Stomach (tissue), 4 donors: Measurements from ENCODE around the gene ZNF821.

Source experiments
- EP300 ChIP-seq: sonication (generic); formaldehyde crosslinking; IDR thresholded peaks from one replicate; pipeline ENCODE4 v1.6.1; 2017; ENCODE audit warnings: antibody characterized with exemption
- POLR2AphosphoS5 ChIP-seq, 3 donors: sonication (generic); formaldehyde crosslinking; IDR thresholded peaks; one replicate each; pipeline ENCODE4 v1.6.1; 2016; ENCODE audit warnings: antibody characterized with exemption in 3 of 3
- TF ChIP-seq, protein P1 (sequence below), 7 experiments: fragments of 450-650 bp in 4 of 7; fragments of 200-600 bp in 3 of 7; sonication (generic) in 3 of 7; IDR thresholded peaks; one replicate each; pipeline ENCODE4 v1.5.1; 2016 to 2019; ENCODE audit warnings: antibody characterized with exemption in 7 of 7, control low read depth in 2 of 7, mild to moderate bottlenecking in 1 of 7

DNA sequence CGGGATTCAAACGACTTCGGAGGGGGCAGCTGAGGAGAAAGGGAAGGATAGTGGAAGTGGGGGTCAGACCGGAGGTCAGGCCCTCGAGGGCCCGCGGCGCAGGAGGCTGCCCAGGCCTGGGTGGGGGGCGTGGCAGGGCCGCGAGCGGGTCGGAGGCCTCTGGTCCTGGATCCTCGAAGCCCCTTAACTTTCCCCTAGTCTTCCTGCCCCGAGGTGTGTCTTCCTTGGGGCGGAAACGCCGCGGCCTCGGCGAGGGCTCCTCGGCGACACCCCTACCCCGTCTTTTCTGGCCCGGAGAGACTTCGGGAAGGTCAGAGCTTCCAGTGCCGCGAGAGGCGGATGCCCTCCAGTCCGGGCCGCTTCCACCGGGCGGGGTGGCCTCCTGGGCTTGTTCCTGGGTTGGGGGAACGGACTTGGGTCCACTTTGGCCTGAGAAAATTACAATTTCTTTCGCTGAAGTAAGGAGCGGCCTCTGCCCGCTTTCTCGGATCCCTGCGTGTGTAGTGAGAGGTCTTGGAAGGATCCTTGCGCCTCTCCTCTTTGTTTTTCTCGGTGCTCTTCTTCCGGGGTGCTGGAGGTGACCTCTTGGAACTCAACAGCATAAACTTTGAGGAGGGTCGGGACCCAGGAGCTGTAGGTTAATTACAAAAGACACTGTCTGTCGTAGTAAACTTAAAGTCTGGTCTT, 11.8 kb upstream of the ZNF821 start:
- TF ChIP-seq, protein P1, sequence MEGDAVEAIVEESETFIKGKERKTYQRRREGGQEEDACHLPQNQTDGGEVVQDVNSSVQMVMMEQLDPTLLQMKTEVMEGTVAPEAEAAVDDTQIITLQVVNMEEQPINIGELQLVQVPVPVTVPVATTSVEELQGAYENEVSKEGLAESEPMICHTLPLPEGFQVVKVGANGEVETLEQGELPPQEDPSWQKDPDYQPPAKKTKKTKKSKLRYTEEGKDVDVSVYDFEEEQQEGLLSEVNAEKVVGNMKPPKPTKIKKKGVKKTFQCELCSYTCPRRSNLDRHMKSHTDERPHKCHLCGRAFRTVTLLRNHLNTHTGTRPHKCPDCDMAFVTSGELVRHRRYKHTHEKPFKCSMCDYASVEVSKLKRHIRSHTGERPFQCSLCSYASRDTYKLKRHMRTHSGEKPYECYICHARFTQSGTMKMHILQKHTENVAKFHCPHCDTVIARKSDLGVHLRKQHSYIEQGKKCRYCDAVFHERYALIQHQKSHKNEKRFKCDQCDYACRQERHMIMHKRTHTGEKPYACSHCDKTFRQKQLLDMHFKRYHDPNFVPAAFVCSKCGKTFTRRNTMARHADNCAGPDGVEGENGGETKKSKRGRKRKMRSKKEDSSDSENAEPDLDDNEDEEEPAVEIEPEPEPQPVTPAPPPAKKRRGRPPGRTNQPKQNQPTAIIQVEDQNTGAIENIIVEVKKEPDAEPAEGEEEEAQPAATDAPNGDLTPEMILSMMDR (IDR thresholded peaks at IDR 0.05), result no peak
- peak in 1 of 3 donors; percentile 14 for TF ChIP-seq POLR2AphosphoS5 (IDR thresholded peaks at IDR 0.05)
- no peak for TF ChIP-seq EP300
